ENCODE results near the gene OPN4.

OPN4 gene

GRCh38 chr10:86673827-86674581 is 19.7 kb downstream of the OPN4 start:
- H3K79me2 ChIP-seq: no peaks in the 10 kb centered on the region
- H3K4me1 ChIP-seq: no peaks in the 10 kb centered on the region
- H3K9ac ChIP-seq: no peak overlapping the region
- TF ChIP-seq CTCF (IDR thresholded peaks at IDR 0.05): no peak
- H2AFZ ChIP-seq: peak overlapping the region; percentile 60
- no peak overlapping the region for H3K27ac ChIP-seq
- no peaks in the 10 kb centered on the region for H3K36me3 ChIP-seq (ENCODE audit: control insufficient read depth, insufficient read depth, low read length)
- no peaks in the 10 kb centered on the region for H3K9me3 ChIP-seq (ENCODE audit: control insufficient read depth, low read length)
- H3K27me3 ChIP-seq (ENCODE audit: control insufficient read depth, insufficient read depth, low read length): no peaks in the 10 kb centered on the region
- H3K4me3 ChIP-seq (ENCODE audit: low read depth, low read length): no peak overlapping the region
- H3K4me2 ChIP-seq (ENCODE audit: low read length): no peak overlapping the region

- no peak overlapping the region for H3K27ac ChIP-seq
Observed at GRCh38 chr10:86674912-86675311, 20.6 kb downstream of the OPN4 start.

GRCh38 chr10:86677374-86677773 is 23.0 kb downstream of the OPN4 start:
- H3K4me2 ChIP-seq (ENCODE audit: low read length): no peak overlapping the region
- no peak overlapping the region for H3K9ac ChIP-seq
- no peak overlapping the region for H2AFZ ChIP-seq
- no peak overlapping the region for H3K4me3 ChIP-seq (ENCODE audit: low read depth, low read length)
- H3K79me2 ChIP-seq: no peaks in the 10 kb centered on the region
- H3K4me1 ChIP-seq: no peaks in the 10 kb centered on the region
- H3K27ac ChIP-seq: no peak overlapping the region
- no peaks in the 10 kb centered on the region for H3K27me3 ChIP-seq (ENCODE audit: control insufficient read depth, insufficient read depth, low read length)
- H3K36me3 ChIP-seq (ENCODE audit: control insufficient read depth, insufficient read depth, low read length): no peaks in the 10 kb centered on the region
- TF ChIP-seq CTCF (IDR thresholded peaks at IDR 0.05): no peak
- H3K9me3 ChIP-seq (ENCODE audit: control insufficient read depth, low read length): no peaks in the 10 kb centered on the region

More at GRCh38 chr10:86674912-86675311, 20.6 kb downstream of the OPN4 start:
- no peak overlapping the region for H2AFZ ChIP-seq
- H3K9me3 ChIP-seq (ENCODE audit: control insufficient read depth, low read length): no peaks in the 10 kb centered on the region
- no peaks in the 10 kb centered on the region for H3K36me3 ChIP-seq (ENCODE audit: control insufficient read depth, insufficient read depth, low read length)
- H3K4me2 ChIP-seq (ENCODE audit: low read length): no peak overlapping the region
- no peaks in the 10 kb centered on the region for H3K79me2 ChIP-seq
- no peak overlapping the region for H3K4me3 ChIP-seq (ENCODE audit: low read depth, low read length)
- H3K9ac ChIP-seq: no peak overlapping the region
- no peaks in the 10 kb centered on the region for H3K27me3 ChIP-seq (ENCODE audit: control insufficient read depth, insufficient read depth, low read length)
- no peak for TF ChIP-seq CTCF (IDR thresholded peaks at IDR 0.05)
- no peaks in the 10 kb centered on the region for H3K4me1 ChIP-seq

- no peak overlapping the region for H3K4me2 ChIP-seq (ENCODE audit: low read length)
- H3K36me3 ChIP-seq (ENCODE audit: control insufficient read depth, insufficient read depth, low read length): no peaks in the 10 kb centered on the region
- no peak overlapping the region for H3K27ac ChIP-seq
- no peaks in the 10 kb centered on the region for H3K27me3 ChIP-seq (ENCODE audit: control insufficient read depth, insufficient read depth, low read length)
- H3K9ac ChIP-seq: no peak overlapping the region
- H3K9me3 ChIP-seq (ENCODE audit: control insufficient read depth, low read length): no peaks in the 10 kb centered on the region
- H3K4me1 ChIP-seq: no peaks in the 10 kb centered on the region
- H3K79me2 ChIP-seq: no peaks in the 10 kb centered on the region
- no peak for TF ChIP-seq CTCF (IDR thresholded peaks at IDR 0.05)
- no peak overlapping the region for H3K4me3 ChIP-seq (ENCODE audit: low read depth, low read length)
- H2AFZ ChIP-seq: no peak overlapping the region
Observed at GRCh38 chr10:86678999-86679792, 24.8 kb downstream of the OPN4 start.

Data from parathyroid adenoma (tissue), 2 donors.